ENCODE data around the gene CRIP2. TPM values are rescaled to one million over a fixed set of nuclear protein-coding genes. Genes with fewer than 3 reads are reported as not detected.
A peak's percentile ranks its signal among the peaks of the same experiment; 100 is the strongest.

CRIP2 gene
- total RNA-seq, 1 donor from 2014 or later, result 71.8 TPM

GRCh38 chr14:105502446-105503295 is 28.1 kb downstream of the CRIP2 start:
- no peak for TF ChIP-seq EZH2 (IDR thresholded peaks at IDR 0.05; ENCODE audit: insufficient read depth, low read length)
- Histone ChIP-seq H4K20me1 (ENCODE audit: insufficient read depth, low read length) (no peaks in the 10 kb centered on the region), H3K9ac (ENCODE audit: low read length) (no peak overlapping the region), H3K4me2 (ENCODE audit: low read length) (no peak overlapping the region), H3K27me3 (ENCODE audit: insufficient read depth, low read length) (no peaks in the 10 kb centered on the region), H3K4me3 (ENCODE audit: insufficient read depth, low read depth, low read length) (no peak overlapping the region), H3K4me1 (ENCODE audit: insufficient read depth, low read length) (no peaks in the 10 kb centered on the region), H3K79me2 (ENCODE audit: insufficient read depth, low read length) (no peaks in the 10 kb centered on the region), H3K9me3 (ENCODE audit: insufficient read depth, low read depth, low read length) (no peaks in the 10 kb centered on the region), H3K27ac (ENCODE audit: low read depth, low read length) (no peak overlapping the region), H3K36me3 (ENCODE audit: insufficient read depth, low read length) (no peaks in the 10 kb centered on the region), H2AFZ (ENCODE audit: low read depth, low read length) (no peak overlapping the region)
- FAIRE-seq, result no peak
- Mint-ChIP-seq H3K4me1 (ENCODE audit: low read depth, unreplicated experiment) (no peaks in the 10 kb centered on the region), H3K9me3 (ENCODE audit: unreplicated experiment) (no peaks in the 10 kb centered on the region), H3K27ac (ENCODE audit: unreplicated experiment) (peak overlapping the region; percentile 47), H3K27me3 (ENCODE audit: low read depth, unreplicated experiment) (peaks cover 13% of the 10 kb centered on the region), H3K36me3 (ENCODE audit: low read depth, unreplicated experiment) (no peaks in the 10 kb centered on the region), H3K4me3 (ENCODE audit: unreplicated experiment) (no peak overlapping the region)
- DNase-seq (ENCODE audit: low read depth), result no peak

- no peaks in the 10 kb centered on the region for H3K36me3 Mint-ChIP-seq (ENCODE audit: low read depth, unreplicated experiment)
- no peak overlapping the region for H3K4me3 Mint-ChIP-seq (ENCODE audit: unreplicated experiment)
- H3K27ac Mint-ChIP-seq (ENCODE audit: unreplicated experiment), result peak overlapping the region; percentile 18
- Histone ChIP-seq H3K4me2 (ENCODE audit: low read length) (no peak overlapping the region), H3K4me1 (ENCODE audit: insufficient read depth, low read length) (no peaks in the 10 kb centered on the region), H3K9ac (ENCODE audit: low read length) (no peak overlapping the region), H4K20me1 (ENCODE audit: insufficient read depth, low read length) (no peaks in the 10 kb centered on the region), H3K27me3 (ENCODE audit: insufficient read depth, low read length) (no peaks in the 10 kb centered on the region), H3K27ac (ENCODE audit: low read depth, low read length) (no peak overlapping the region), H3K36me3 (ENCODE audit: insufficient read depth, low read length) (no peaks in the 10 kb centered on the region), H3K4me3 (ENCODE audit: insufficient read depth, low read depth, low read length) (no peak overlapping the region), H3K9me3 (ENCODE audit: insufficient read depth, low read depth, low read length) (no peaks in the 10 kb centered on the region), H3K79me2 (ENCODE audit: insufficient read depth, low read length) (no peaks in the 10 kb centered on the region), H2AFZ (ENCODE audit: low read depth, low read length) (no peak overlapping the region)
- FAIRE-seq, result no peak
- DNase-seq (ENCODE audit: low read depth), result no peak
- H3K4me1 Mint-ChIP-seq (ENCODE audit: low read depth, unreplicated experiment), result no peaks in the 10 kb centered on the region
- TF ChIP-seq EZH2 (IDR thresholded peaks at IDR 0.05; ENCODE audit: insufficient read depth, low read length) (no peak), CTCF (IDR thresholded peaks at IDR 0.05; ENCODE audit: insufficient read depth, low read depth, low read length) (no peak)
- no peaks in the 10 kb centered on the region for H3K9me3 Mint-ChIP-seq (ENCODE audit: unreplicated experiment)
- peaks cover 17% of the 10 kb centered on the region for H3K27me3 Mint-ChIP-seq (ENCODE audit: low read depth, unreplicated experiment)
Observed at GRCh38 chr14:105503296-105503640, 28.6 kb downstream of the CRIP2 start.

- FAIRE-seq, result no peak
- TF ChIP-seq EZH2 (IDR thresholded peaks at IDR 0.05; ENCODE audit: insufficient read depth, low read length) (no peak), CTCF (IDR thresholded peaks at IDR 0.05; ENCODE audit: insufficient read depth, low read depth, low read length) (no peak)
- Histone ChIP-seq H3K27ac (ENCODE audit: low read depth, low read length) (no peak overlapping the region), H3K36me3 (ENCODE audit: insufficient read depth, low read length) (no peaks in the 10 kb centered on the region), H3K4me1 (ENCODE audit: insufficient read depth, low read length) (no peaks in the 10 kb centered on the region), H2AFZ (ENCODE audit: low read depth, low read length) (no peak overlapping the region), H3K27me3 (ENCODE audit: insufficient read depth, low read length) (no peaks in the 10 kb centered on the region), H4K20me1 (ENCODE audit: insufficient read depth, low read length) (no peaks in the 10 kb centered on the region), H3K9ac (ENCODE audit: low read length) (no peak overlapping the region), H3K4me3 (ENCODE audit: insufficient read depth, low read depth, low read length) (no peak overlapping the region), H3K4me2 (ENCODE audit: low read length) (no peak overlapping the region), H3K79me2 (ENCODE audit: insufficient read depth, low read length) (no peaks in the 10 kb centered on the region), H3K9me3 (ENCODE audit: insufficient read depth, low read depth, low read length) (no peaks in the 10 kb centered on the region)
- Mint-ChIP-seq H3K4me1 (ENCODE audit: low read depth, unreplicated experiment) (no peaks in the 10 kb centered on the region), H3K9me3 (ENCODE audit: unreplicated experiment) (peaks cover 2% of the 10 kb centered on the region), H3K36me3 (ENCODE audit: low read depth, unreplicated experiment) (no peaks in the 10 kb centered on the region), H3K27me3 (ENCODE audit: low read depth, unreplicated experiment) (peaks cover 23% of the 10 kb centered on the region), H3K27ac (ENCODE audit: unreplicated experiment) (no peak overlapping the region), H3K4me3 (ENCODE audit: unreplicated experiment) (no peak overlapping the region)
- no peak for DNase-seq (ENCODE audit: low read depth)
Observed at GRCh38 chr14:105503935-105504692, 29.5 kb downstream of the CRIP2 start.
